HK-2 (cell line): ENCODE data around the gene SMARCA4.
"Not testable (repeated sequence)": the region's sequence is repeated elsewhere in the genome, so short reads cannot be mapped to it uniquely, and the experiment has no call there.

Source experiments
- DNase-seq: peaks from one replicate; pipeline ENCODE4 v3.0.0-alpha.2; 2018; ENCODE audit not compliant: unreplicated experiment

The SMARCA4 gene

GRCh38 chr19:11098327-11098726, 137.5 kb downstream of the SMARCA4 start:
- no peak for DNase-seq

GRCh38 chr19:11098861-11099260, 138.0 kb downstream of the SMARCA4 start:
- no peak for DNase-seq

GRCh38 chr19:11100049-11100448, 139.2 kb downstream of the SMARCA4 start:
- no peak for DNase-seq

- no peak for DNase-seq
Measured at GRCh38 chr19:11101057-11101456, 140.2 kb downstream of the SMARCA4 start.

DNA sequence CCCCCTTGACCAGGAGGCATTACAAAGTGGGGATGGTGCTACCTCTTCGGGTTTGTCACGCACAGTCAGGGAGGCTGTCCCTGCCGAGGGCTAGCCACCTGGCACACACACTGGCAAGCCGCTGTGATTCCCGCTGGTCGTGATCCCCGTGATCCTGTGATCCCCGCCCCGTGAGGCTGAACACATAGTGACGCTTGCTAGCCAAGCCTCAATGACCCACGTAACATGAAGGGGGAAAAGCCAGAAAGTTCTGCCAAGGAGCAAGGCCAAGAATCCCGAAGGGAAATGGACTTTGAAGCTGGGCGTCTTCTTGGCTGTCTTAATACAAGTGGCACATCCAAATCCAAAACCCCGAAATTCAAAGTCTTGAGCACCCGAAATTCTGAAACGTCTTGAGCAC, 142.1 kb downstream of the SMARCA4 start:
- no peak for DNase-seq

DNA sequence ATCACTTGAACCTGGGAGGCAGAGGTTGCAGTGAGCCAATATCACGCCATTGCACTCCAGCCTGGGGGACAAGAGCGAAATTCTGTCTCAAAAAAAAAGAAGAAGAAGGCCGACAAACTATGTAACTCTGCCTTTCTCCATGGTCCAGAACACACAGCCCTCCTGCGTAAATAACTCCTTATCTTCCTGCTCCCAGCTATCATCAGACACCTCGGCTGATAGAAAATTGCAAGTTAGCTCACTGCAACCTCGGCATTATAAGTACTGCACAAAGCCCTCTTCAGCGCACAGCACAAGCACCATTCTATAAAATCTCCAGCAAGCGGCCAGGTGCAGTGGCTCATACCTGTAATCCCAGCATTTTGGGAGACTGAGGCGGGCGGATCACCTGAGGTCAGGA, 142.8 kb downstream of the SMARCA4 start:
- DNase-seq, result not testable (repeated sequence)

GRCh38 chr19:11105014-11105636, 144.3 kb downstream of the SMARCA4 start:
- no peak for DNase-seq

- no peak for DNase-seq
Measured at GRCh38 chr19:11106477-11106876, 145.6 kb downstream of the SMARCA4 start.

DNA sequence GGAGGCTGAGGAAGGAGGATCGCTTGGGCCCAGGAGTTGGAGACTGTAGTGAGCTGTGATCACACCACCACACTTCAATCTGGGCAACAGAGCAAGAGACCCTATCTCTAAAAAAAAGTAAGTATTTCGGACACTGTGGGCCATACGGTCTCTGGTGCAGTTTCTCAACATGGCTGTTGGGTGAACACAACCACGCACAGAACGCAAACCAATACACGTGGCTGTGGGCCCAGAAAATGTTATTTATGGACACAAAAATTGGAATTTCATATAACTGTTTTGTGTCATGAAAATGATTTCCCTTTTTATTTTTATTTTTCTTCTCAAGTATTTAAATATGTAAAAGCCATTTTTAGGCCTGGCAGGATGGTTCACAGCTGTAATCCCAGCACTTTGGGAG, 147.9 kb downstream of the SMARCA4 start:
- no peak for DNase-seq

GRCh38 chr19:11111117-11111770, 150.4 kb downstream of the SMARCA4 start:
- DNase-seq, result no peak

- DNase-seq, result no peak
Measured at GRCh38 chr19:11111771-11112144, 150.9 kb downstream of the SMARCA4 start.
